Fibroblast of lung (primary cell): ENCODE data around the gene MYOZ1.
"Not testable (repeated sequence)": the region's sequence is repeated elsewhere in the genome, so short reads cannot be mapped to it uniquely, and the experiment has no call there.

ENCODE experiments used
- CTCF ChIP-seq, 2 donors: IDR thresholded peaks in 1 of 2; conservative IDR thresholded peaks in 1 of 2; 1 replicate in 1 of 2; 2 replicates in 1 of 2; pipeline ENCODE4 v1.5.1; 2011 to 2012; ENCODE audit warnings: low read length in 2 of 2, control low read depth in 1 of 2, inconsistent platforms in 1 of 2, low read depth in 1 of 2, mild to moderate bottlenecking in 1 of 2
- EZH2 ChIP-seq: IDR thresholded peaks from 2 replicates; pipeline ENCODE4 v1.5.1; 2012; ENCODE audit warnings: low read length, control low read depth, mild to moderate bottlenecking; ENCODE audit errors: missing control alignments

DNA sequence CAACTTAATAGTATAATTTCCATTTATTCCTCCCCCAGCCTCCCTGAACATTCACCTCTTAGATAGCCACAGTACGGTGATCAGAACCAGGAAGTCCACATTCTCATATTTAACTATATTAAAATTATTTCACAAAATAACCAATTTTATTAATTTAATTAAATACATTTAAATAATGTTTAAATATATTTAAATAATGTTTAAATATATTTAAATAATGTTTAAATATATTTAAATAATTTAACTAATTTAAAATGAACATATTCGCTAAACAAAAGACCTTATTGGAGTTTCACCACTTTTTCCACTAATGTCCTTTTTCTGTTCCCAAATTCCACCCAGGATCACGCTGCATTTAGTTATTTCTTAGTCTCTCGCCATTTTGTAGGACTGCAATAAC, 27.1 kb upstream of the MYOZ1 start:
- not testable (repeated sequence) for TF ChIP-seq CTCF (conservative IDR thresholded peaks at IDR 0.05 in 1 of 2, IDR thresholded peaks at IDR 0.05 in 1 of 2; ENCODE audit: low read depth in 1 of 2, low read length in 2 of 2); EZH2
